ENCODE data around the gene GEMIN8. TPM values are rescaled to one million over a fixed set of nuclear protein-coding genes. Genes with fewer than 3 reads are reported as not detected.

Gene GEMIN8
- total and polyA plus RNA-seq, 5 experiments from 2014 or later, result 8.6 to 25.9 (median 20.7) TPM

DNA sequence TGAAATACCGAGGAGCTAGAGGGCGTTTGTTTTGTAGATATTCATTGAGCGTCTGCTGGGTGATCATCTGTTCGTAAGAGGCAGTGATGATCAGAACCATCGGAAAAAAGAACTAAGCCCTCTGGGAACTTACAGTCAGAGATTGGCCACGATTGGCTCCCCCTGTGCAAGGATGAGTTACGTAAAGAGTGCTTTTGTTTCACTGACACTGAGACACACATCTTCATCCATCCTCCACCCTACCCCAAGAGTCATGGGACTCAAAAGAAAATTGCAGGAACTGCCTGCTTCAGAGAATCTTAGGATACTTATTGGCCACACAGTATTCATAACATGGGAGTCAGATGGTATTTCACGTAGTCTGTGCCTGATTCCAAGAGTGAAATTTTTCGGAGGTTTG lies 62.1 kb downstream of the GEMIN8 start:
- Mint-ChIP-seq H3K36me3 (peaks cover 0 to 2% (median 0%) of the 10 kb centered on the region in 3 donors), H3K27me3 (no peaks in the 10 kb centered on the region), H3K4me3 (no peak overlapping the region), H3K4me1 (no peaks in the 10 kb centered on the region), H3K9me3 (peaks cover 0 to 9% (median 0%) of the 10 kb centered on the region in 9 donors), H3K27ac (no peak overlapping the region)
- POLR2A ChIA-PET, result no interaction called here
- DNase-seq, result no peak
- ATAC-seq, result no peak

DNA sequence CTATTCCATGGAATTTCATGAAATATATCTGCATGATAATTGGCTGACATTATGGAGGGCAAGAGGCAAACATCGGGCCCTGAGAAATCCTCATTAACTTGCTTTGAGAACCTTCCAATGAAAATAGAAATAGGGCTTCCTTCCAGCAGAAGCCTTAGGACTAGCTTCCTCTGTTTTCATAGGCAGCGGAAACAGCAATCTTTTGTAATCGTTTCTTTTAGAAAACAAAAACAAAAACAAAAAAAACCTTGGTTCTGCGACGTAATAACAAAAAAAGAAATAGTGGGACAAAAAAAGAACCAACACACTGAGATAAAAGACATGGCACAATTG lies 62.9 kb downstream of the GEMIN8 start:
- no peak for DNase-seq
- ATAC-seq, result no peak
- no peak overlapping the region for H3K27ac Mint-ChIP-seq
- no peaks in the 10 kb centered on the region for H3K4me1 Mint-ChIP-seq
- peaks cover 0 to 7% (median 0%) of the 10 kb centered on the region in 9 donors for H3K9me3 Mint-ChIP-seq
- no peak overlapping the region for H3K4me3 Mint-ChIP-seq
- POLR2A ChIA-PET, result no interaction called here
- no peaks in the 10 kb centered on the region for H3K36me3 Mint-ChIP-seq
- H3K27me3 Mint-ChIP-seq, result no peaks in the 10 kb centered on the region

GRCh38 chrX:13966071-13966792 lies 63.5 kb downstream of the GEMIN8 start:
- Mint-ChIP-seq H3K27ac (no peak overlapping the region), H3K36me3 (no peaks in the 10 kb centered on the region), H3K27me3 (no peaks in the 10 kb centered on the region), H3K4me3 (no peak overlapping the region), H3K9me3 (peaks cover 0 to 4% (median 0%) of the 10 kb centered on the region in 9 donors), H3K4me1 (no peaks in the 10 kb centered on the region)
- ATAC-seq (no peak), DNase-seq (no peak)
- POLR2A ChIA-PET, result no interaction called here

GRCh38 chrX:13965531-13965930 lies 64.2 kb downstream of the GEMIN8 start:
- DNase-seq, result no peak
- H3K27ac Mint-ChIP-seq, result no peak overlapping the region
- H3K36me3 Mint-ChIP-seq, result no peaks in the 10 kb centered on the region
- no peaks in the 10 kb centered on the region for H3K27me3 Mint-ChIP-seq
- H3K9me3 Mint-ChIP-seq, result peaks cover 0 to 4% (median 0%) of the 10 kb centered on the region in 9 donors
- POLR2A ChIA-PET, result no interaction called here
- H3K4me1 Mint-ChIP-seq, result no peaks in the 10 kb centered on the region
- ATAC-seq, result no peak
- no peak overlapping the region for H3K4me3 Mint-ChIP-seq

DNA sequence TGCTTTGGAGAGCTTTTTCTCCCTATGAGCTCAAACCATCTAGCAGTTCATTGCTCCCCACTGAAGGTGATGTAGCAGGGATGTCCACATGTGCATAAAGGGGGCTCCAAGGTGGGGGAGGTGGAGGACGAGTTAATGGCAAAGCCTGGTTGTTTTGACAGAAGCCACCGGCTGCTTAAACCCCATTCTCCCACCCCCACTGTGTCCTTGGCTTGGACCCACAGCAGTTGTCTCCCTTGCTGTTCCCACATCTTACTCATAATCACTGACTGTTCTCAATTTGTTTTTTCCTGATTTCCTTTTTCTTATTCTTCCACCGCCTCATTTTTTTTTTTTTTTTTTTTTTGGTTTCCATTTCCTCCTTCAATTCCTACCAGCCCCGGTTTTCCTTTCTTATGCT lies 72.7 kb downstream of the GEMIN8 start:
- Mint-ChIP-seq H3K4me1 (peaks cover 0 to 2% (median 0%) of the 10 kb centered on the region in 4 donors), H3K4me3 (no peak overlapping the region), H3K27ac (no peak overlapping the region), H3K27me3 (peaks cover 0 to 8% (median 0%) of the 10 kb centered on the region in 5 donors), H3K36me3 (peaks cover 0 to 5% (median 2%) of the 10 kb centered on the region in 3 donors), H3K9me3 (peaks cover 0 to 7% (median 0%) of the 10 kb centered on the region in 9 donors)
- ATAC-seq, result no peak
- DNase-seq, result no peak
- POLR2A ChIA-PET, result no interaction called here

Other genes with a start within 250 kb of the GEMIN8 start
- not detected for gene GPM6B, start 212.8 kb downstream of the GEMIN8 start, total RNA-seq
- under 1 TPM; 0.16 to 0.68 (median 0.46) TPM for gene GPM6B, start 212.8 kb downstream of the GEMIN8 start, polyA plus RNA-seq